Mucosa of descending colon (tissue), 3 donors: ENCODE measurements around the gene ITIH2. TPM values are rescaled to one million over a fixed set of nuclear protein-coding genes. Genes with fewer than 3 reads are reported as not detected.
A peak's percentile ranks its signal among the peaks of the same experiment; 100 is the strongest.
"Not testable (repeated sequence)": the region's sequence is repeated elsewhere in the genome, so short reads cannot be mapped to it uniquely, and the experiment has no call there.

ENCODE experiments used
- ATAC-seq: fragments of 200-7000 bp; cut with Tn5 transposase; one replicate; pipeline ENCODE4 v1.9.1; 2020; ENCODE audit warnings: mild to moderate bottlenecking, moderate library complexity
- DNase-seq, 3 donors: peaks; one replicate each; pipeline ENCODE4 v3.0.0-alpha.2; 2020
- H3K36me3 ChIP-seq: fragments of 200-600 bp; one replicate; pipeline ENCODE4 v1.8.0; 2021; ENCODE audit warnings: low read depth, mild to moderate bottlenecking
- H3K4me1 ChIP-seq: fragments of 200-600 bp; one replicate; pipeline ENCODE4 v1.8.0; 2021; ENCODE audit warnings: low read depth, mild to moderate bottlenecking
- H3K4me3 ChIP-seq: fragments of 200-600 bp; one replicate; pipeline ENCODE4 v1.8.0; 2021; ENCODE audit warnings: mild to moderate bottlenecking
- H3K9me3 ChIP-seq: fragments of 200-600 bp; one replicate; pipeline ENCODE4 v1.8.0; 2021; ENCODE audit warnings: mild to moderate bottlenecking
- CTCF ChIP-seq: fragments of 200-600 bp; IDR thresholded peaks from one replicate; pipeline ENCODE4 v1.8.0; 2022; ENCODE audit warnings: antibody characterized with exemption, mild to moderate bottlenecking
- intact Hi-C, 2 donors: fragments of 100-400 bp; cut with DNase I in 1 of 2; cut with micrococcal nuclease in 1 of 2; formaldehyde crosslinking; loops; one replicate each; pipeline versions ENCODE4 v1.11.0 to v1.11.1; 2022; cut with DNase I, micrococcal nuclease
- total RNA-seq, 3 donors: library from RNA; stranded (reverse); fragmentation: NEBNext Ultra II Directional in 2 of 3; extraction: Animal tissue kit (Norgen Biotek cat#: 25700) in 2 of 3; gene quantifications; one replicate each; pipeline versions ENCODE4 v1.2.1 to v1.2.4, GENCODE V29; 2021 to 2023
- donor health status: DM: no; HTN: no; CAD: no; lungs with moderate emphysema.
- donor health status: DM: no; HTN: no; CAD: no.
- donor health status: DM: no; HTN: yes; CAD: no.

Gene ITIH2
- total RNA-seq, 3 donors from 2014 or later = not detected

GRCh38 chr10:7767209-7767608 is 64.1 kb downstream of the ITIH2 start:
- ATAC-seq = no peak
- intact Hi-C loops = no loop called here
- H3K4me1 ChIP-seq = no peaks in the 10 kb centered on the region
- H3K36me3 ChIP-seq = peaks cover 17% of the 10 kb centered on the region
- no peaks in the 10 kb centered on the region for H3K9me3 ChIP-seq
- no peak overlapping the region for H3K4me3 ChIP-seq
- no peak for TF ChIP-seq CTCF
- no peak for DNase-seq

- no peak for ATAC-seq
- no peaks in the 10 kb centered on the region for H3K4me1 ChIP-seq
- no peak for TF ChIP-seq CTCF
- H3K9me3 ChIP-seq = no peaks in the 10 kb centered on the region
- peaks cover 9% of the 10 kb centered on the region for H3K36me3 ChIP-seq
- no peak for DNase-seq
- intact Hi-C loops = no loop called here
- H3K4me3 ChIP-seq = no peak overlapping the region
These were observed 65.3 kb downstream of the ITIH2 start for GRCh38 chr10:7768417-7768816.

- peaks cover 3% of the 10 kb centered on the region for H3K36me3 ChIP-seq
- H3K4me1 ChIP-seq = no peaks in the 10 kb centered on the region
- no peaks in the 10 kb centered on the region for H3K9me3 ChIP-seq
- H3K4me3 ChIP-seq = no peak overlapping the region
- intact Hi-C loops = no loop called here
- ATAC-seq (peak; percentile 83), DNase-seq (peak; percentile 56 to 81 (median 73))
- TF ChIP-seq CTCF = no peak
These were observed 71.0 kb downstream of the ITIH2 start for GRCh38 chr10:7773845-7774801.

GRCh38 chr10:7776777-7777176 is 73.7 kb downstream of the ITIH2 start:
- ATAC-seq = no peak
- H3K9me3 ChIP-seq = no peaks in the 10 kb centered on the region
- TF ChIP-seq CTCF = no peak
- H3K36me3 ChIP-seq = peaks cover 7% of the 10 kb centered on the region
- H3K4me1 ChIP-seq = no peaks in the 10 kb centered on the region
- no peak for DNase-seq
- intact Hi-C loops = no loop called here
- H3K4me3 ChIP-seq = no peak overlapping the region

- H3K36me3 ChIP-seq, DNase-seq, H3K9me3 ChIP-seq, intact Hi-C loops, H3K4me3 ChIP-seq, H3K4me1 ChIP-seq, ATAC-seq: not testable (repeated sequence)
These were observed 79.1 kb downstream of the ITIH2 start for GRCh38 chr10:7782194-7782593.

GRCh38 chr10:7786430-7786829 is 83.3 kb downstream of the ITIH2 start:
- intact Hi-C loops = no loop called here

More at GRCh38 chr10:7786430-7786829, 83.3 kb downstream of the ITIH2 start:
- H3K4me3 ChIP-seq = no peak overlapping the region
- DNase-seq (no peak), ATAC-seq (no peak)
- H3K9me3 ChIP-seq = no peaks in the 10 kb centered on the region
- H3K4me1 ChIP-seq = peaks cover 21% of the 10 kb centered on the region
- no peak for TF ChIP-seq CTCF
- H3K36me3 ChIP-seq = no peaks in the 10 kb centered on the region
